ENCODE results near the gene SEPTIN6.

DNA sequence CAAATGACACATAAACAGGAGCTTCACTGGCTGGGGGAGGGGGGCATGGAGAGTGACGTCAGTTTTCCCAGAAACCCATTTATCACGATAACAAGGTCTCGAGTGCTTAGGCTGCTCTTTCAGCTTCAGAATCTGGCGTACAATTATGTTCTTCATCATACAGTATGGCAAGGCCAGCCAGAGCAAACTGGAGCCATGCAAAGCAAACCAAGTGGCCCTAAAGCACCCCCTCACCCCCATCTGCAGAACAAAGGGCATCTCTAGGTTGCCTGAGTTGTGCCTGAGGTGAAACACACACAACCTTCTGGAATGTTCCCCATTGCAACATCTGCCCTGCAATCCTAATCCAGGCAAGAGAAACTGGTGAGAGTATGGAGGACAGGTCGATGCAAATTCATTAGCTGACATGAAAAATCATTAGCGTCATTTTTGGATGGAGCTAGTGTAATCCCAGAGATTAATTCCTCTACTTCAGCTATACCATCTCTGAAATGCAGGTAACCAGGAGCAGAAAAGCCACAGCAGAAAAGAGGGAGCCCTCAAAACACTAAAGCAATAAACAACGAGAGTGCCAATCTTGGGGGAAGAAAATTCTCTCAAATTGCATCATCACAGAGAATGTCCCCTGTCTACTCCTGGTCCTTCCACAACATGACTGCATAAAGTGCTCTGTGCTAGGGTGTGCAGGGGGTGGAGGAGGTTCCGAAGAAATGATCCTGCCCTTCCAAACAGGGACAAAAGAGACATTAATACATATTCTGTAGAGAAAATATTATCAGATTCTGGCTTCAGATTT is 1.8 kb downstream of the SEPTIN6 start:
- TF ChIP-seq, protein P1, sequence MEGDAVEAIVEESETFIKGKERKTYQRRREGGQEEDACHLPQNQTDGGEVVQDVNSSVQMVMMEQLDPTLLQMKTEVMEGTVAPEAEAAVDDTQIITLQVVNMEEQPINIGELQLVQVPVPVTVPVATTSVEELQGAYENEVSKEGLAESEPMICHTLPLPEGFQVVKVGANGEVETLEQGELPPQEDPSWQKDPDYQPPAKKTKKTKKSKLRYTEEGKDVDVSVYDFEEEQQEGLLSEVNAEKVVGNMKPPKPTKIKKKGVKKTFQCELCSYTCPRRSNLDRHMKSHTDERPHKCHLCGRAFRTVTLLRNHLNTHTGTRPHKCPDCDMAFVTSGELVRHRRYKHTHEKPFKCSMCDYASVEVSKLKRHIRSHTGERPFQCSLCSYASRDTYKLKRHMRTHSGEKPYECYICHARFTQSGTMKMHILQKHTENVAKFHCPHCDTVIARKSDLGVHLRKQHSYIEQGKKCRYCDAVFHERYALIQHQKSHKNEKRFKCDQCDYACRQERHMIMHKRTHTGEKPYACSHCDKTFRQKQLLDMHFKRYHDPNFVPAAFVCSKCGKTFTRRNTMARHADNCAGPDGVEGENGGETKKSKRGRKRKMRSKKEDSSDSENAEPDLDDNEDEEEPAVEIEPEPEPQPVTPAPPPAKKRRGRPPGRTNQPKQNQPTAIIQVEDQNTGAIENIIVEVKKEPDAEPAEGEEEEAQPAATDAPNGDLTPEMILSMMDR (IDR thresholded peaks at IDR 0.05) = no peak
- TF ChIP-seq POLR2A (IDR thresholded peaks at IDR 0.05) (no peak), EP300 (IDR thresholded peaks at IDR 0.05) (no peak)

Data from tibial nerve (tissue), 4 donors.